GM19025 (cell line): ENCODE results near the gene DAB1.
"Not testable (repeated sequence)": the region's sequence is repeated elsewhere in the genome, so short reads cannot be mapped to it uniquely, and the experiment has no call there.

Experiments used
- ATAC-seq: cut with Tn5 transposase; IDR thresholded peaks from one replicate; pipeline ENCODE4 v1.9.1; 2021; ENCODE audit warnings: mild to moderate bottlenecking, low read depth, moderate library complexity; ENCODE audit not compliant: unreplicated experiment

The DAB1 gene

GRCh38 chr1:57363165-57363564, 60.7 kb downstream of the DAB1 start:
- no peak for ATAC-seq

DNA sequence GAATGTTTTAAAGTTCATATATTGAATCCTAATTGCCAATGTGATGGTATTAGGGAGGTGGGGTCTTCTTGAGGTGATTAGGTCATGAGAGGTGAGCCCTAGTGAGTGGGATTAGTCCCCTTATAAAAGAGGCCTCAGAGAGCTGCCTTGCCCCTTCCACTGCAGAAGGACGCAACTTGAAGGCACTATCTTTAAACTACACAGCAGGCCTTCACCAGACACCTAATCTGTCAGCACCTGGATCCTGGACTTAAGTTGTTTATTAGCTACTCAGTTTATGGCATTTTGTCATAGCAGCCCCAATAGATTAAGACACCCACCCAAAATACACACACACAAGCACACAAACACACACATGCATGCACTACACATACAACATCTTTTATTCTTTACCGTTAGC, 61.4 kb downstream of the DAB1 start:
- ATAC-seq: no peak

DNA sequence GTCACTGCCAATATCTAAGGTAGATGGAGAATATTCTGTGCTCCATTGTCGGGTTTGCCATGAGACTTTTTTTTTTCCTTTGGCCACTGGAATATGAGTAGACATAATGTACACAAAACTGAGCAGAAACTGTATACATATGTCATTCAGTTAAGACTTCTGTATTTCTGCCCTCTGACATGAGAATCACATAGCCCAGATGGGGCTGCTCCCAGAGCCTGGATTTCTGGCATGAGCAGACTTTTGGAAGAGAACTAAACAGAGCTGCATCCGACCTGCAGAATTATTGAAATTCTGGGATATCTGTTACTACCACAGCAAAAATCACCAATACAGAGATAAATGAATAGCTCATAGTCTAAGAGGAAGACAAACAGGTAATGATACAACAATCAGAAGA, 62.3 kb downstream of the DAB1 start:
- no peak for ATAC-seq

GRCh38 chr1:57360846-57361407, 62.9 kb downstream of the DAB1 start:
- no peak for ATAC-seq

DNA sequence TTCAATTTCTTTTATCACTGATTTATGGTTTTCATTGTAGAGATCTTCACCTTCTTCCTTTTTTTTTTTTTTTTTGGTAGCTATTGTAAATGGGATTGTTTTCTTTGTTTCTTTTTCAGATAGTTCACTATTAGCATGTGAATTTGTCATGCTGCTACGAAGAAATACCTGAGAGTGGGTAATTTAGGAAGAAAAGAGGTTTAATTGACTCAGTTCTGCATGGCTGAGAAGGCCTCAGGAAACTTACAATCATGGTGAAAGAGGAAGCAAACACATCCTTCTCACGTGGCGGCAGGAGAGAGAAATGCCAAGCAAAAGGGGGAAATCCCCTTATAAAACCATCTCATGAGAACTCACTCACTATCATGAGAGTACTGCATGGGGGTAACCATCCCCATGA, 66.4 kb downstream of the DAB1 start:
- ATAC-seq: no peak

DNA sequence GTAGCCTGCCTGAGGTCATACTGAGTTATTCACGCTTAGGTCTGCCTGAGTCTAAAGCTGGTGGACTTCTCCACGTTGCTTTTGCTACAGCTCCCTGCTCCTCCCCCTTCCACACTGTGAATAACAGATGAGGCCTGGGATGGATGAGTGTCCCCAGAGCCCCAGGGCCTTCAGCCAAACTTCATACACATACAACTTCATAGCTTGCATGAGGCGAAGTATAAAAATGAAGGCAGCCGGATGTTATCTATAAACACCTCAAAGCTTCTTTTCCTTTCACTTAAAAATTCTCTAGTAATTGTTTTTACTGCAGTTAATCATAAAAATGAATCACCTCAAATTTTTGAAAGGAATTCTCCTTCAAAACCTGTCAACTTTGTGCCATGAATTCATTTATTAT, 70.2 kb downstream of the DAB1 start:
- no peak for ATAC-seq

GRCh38 chr1:57350610-57351009, 73.2 kb downstream of the DAB1 start:
- ATAC-seq: no peak

GRCh38 chr1:57348921-57349320, 74.9 kb downstream of the DAB1 start:
- no peak for ATAC-seq

DNA sequence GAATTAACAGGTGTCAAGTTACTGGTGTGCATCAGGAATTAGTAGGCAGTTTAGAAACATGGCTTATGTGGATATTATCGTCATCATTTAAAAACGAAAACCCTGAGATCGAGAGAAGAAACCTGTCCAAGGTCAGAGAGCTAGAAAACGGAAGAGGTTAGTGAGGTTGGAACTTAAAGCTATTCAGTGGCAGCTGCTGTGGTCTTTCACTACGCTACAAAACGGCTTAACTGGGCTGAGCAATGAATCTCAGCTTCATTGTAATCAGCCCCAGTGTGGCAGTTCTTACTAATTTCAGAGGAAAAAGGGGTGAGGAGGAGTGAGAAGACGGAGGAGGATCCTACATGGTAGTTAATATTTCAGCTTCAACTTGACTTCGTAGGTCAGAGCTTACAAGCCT, 77.9 kb downstream of the DAB1 start:
- no peak for ATAC-seq

DNA sequence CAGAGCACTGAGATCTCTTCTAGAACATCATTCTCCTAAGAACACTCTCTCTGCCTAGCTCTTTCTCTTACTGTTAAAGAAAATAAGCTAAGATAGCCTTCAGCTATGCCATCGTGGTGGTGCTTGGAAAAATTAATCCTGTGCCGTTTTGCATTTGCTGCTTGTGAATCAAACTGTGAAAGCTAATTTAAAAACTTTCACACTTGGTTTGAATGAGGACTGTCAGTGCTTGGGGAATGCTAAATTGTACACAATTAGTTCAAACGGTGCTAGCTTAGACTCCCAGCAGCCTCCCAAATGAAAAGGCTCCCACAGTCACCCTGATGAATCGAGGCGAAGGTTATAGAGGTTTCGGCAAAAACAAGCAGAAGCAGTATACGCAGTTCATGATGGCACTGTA, 79.6 kb downstream of the DAB1 start:
- no peak for ATAC-seq

GRCh38 chr1:57343298-57343915, 80.5 kb downstream of the DAB1 start:
- ATAC-seq: not testable (repeated sequence)

GRCh38 chr1:57341721-57342120, 82.1 kb downstream of the DAB1 start:
- no peak for ATAC-seq

DNA sequence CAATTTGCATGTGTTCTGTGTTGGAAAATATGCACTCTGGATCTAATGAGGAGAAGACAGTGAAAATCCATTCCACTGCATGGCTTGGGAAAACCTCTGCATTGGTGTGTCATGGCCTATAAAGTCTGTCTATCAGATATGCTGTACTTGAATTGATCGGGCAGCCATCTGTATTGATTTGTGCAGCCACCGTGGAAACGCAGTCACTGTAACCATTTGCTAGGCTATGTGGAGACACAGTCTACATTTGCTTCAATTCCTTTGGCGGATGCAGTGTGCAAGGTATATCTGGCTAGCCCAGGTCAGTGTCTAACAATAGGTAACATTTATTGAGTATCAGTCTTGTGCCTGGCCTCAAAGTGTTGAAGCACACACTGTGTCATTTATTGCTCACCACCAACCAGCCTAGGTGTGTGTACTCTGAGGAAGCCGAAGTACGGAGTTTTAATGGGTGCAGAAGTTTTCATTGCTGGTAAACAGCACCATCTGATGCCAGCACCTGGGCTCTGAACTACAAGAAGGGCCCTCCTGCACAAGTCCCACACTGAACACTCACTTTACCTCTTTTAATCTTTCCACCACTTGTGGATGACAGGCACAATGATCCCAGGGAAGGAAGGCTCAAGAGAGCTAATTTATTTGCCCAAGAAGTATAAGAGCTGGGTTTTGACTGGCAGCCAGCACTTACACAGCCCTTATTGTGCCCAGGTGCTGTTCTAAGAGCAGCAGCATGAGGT, 83.4 kb downstream of the DAB1 start:
- no peak for ATAC-seq

DNA sequence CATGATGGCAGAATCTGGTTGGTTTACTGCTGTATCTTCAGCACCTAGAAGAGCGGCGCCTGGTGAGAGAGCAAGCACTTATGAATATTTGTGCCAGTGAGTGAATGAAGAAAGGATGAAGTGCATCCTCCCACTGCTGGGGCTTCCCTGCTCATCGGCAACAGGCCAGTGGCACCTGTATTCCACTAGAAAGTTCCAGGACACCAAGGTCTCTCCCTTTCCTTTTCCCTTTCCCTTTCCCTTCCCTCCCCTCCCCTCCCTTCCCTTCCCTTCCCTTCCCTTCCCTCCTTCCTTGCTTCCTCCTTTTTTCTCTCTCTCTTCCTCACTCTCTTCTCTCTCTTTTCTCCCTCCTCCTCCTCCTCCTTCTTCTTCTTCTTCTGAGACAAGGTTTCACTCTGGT, 86.2 kb downstream of the DAB1 start:
- ATAC-seq: no peak

- ATAC-seq: no peak
Observed at GRCh38 chr1:57336793-57337192, 87.1 kb downstream of the DAB1 start.

DNA sequence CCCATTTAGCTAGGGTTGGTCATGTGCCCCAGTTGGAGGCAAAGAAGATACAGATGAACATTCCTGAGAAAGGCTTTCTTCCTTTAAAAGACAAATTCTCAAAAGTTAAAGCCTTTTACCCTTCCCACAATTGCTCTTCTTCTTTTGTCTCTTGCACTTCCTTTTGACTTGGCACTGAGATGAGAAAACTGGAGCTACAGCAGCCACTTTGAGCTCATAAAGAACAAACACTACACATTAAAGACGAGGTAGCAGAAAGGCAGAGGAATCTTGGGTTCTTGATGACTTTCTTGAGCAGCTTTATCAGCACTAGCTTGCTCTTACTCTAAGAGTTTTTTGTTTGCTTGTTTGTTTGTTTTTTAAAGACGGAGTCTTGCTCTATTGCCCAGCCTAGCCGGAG, 92.2 kb downstream of the DAB1 start:
- no peak for ATAC-seq

- no peak for ATAC-seq
Observed at GRCh38 chr1:57329937-57330336, 93.9 kb downstream of the DAB1 start.

GRCh38 chr1:57329001-57329527, 94.8 kb downstream of the DAB1 start:
- no peak for ATAC-seq

- ATAC-seq: no peak
Observed at GRCh38 chr1:57327946-57328345, 95.9 kb downstream of the DAB1 start.

DNA sequence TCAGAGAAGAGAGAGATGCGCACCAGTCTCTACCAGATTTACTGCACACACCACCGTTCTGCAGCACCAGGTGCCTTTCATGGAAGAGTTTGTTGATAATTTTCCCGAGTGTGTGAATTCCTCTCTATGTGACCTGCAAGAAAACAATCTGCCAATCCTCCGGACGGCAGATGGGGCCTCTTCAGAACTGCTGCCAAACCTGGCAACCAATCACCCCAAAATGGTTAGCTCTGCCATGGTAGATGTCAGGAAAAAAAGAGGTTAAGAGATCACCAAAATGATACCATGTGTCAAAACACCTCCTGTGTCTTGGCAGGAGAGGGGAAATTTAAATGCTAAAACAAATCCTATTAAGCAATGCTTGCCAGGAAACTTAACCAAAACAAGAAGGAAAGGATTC, 96.5 kb downstream of the DAB1 start:
- no peak for ATAC-seq

DNA sequence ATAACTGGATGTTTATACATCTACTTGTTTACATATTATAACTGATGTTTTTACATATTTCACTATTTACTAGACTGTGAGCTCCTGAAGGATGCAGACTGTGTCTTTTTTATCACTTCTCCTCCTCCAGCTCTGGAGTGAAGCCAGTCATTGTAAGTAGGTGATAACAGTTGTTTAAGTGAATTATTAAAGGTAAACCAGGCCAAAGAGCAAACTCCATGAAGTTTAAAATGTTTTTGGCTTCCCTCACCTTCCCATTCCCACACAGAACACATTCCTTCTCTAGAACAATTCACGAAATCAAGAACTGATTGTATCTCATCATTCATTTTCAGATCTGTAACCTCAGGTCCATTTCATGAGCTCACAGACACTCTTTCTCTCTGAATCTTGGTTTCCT, 98.3 kb downstream of the DAB1 start:
- no peak for ATAC-seq

DNA sequence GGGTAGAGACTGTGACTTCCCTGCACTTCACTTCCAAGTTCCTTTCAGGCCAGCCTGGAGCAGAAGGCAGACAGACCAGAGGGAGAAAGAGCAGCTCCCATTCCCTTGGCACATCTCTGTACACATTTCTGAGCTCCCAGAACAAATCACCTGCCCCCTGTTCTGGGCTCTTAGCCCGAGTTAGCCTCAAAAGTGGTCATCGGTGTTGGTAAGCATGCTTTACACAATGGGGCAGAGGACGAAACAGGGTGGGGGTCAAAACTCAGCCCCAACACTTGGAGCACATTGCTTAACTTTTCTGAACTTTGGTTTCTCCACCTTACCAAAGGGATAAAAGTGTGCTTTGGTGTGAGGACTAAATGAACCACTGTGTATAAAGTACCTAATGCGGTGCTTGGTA, 98.7 kb downstream of the DAB1 start:
- no peak for ATAC-seq
